ENCODE measurements around the gene IGF2. TPM values are rescaled to one million over a fixed set of nuclear protein-coding genes. Genes with fewer than 3 reads are reported as not detected.

Gene IGF2
- total and polyA plus RNA-seq, 2 donors (not counting 3 experiments of a cell fraction or from before 2014, with no cell fraction given) = 5.7 to 21.0 TPM

DNA sequence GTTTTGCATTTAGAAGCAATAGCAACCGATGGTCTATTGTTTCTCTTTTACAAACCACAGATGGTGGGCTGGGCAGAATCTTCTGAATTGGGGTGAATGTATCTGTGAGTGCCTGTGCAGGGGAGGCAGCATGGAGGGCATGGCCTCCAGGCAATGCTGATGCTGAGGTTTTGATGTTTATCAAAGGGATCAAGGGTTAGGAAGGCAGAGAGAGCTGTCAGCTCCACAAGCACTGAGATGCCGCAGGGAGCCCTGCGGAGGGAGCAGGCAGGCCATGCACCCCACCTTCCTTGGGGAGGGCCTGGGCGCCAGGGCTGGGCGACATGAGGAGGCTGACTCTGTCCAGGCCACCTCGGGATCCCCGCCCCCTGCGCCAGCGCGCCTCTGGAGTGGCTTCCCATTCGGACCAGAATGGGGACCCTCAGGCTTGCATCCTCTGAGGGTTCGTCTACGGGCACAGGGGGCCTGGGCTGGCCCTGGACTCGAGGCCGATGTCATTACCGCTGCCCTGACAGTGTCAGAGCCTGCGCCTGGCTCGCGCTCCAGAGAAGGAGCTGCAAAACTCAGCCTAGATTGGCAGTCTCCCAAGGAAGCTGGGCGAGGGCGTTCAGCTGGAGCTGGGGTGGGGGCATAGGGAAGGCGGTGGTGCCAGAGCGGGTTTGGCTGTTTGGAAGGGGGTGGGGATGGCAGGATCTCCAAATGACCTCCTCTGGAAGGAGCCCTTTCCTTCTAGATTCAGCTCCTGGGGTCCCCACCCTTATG, 46.3 kb upstream of the IGF2 start:
- no peaks in the 10 kb centered on the region for H3K36me3 ChIP-seq (ENCODE audit: control insufficient read depth in 2 of 2, extremely low read depth in 1 of 2, insufficient read depth in 2 of 2, low read length in 2 of 2)
- intact Hi-C loops (cut with micrococcal nuclease) = no loop called here
- H3K9me3 ChIP-seq (replicated peaks; ENCODE audit: control insufficient read depth, insufficient read depth, low read length) = no peaks in the 10 kb centered on the region
- TF ChIP-seq GATA2 (IDR thresholded peaks at IDR 0.05; ENCODE audit: insufficient read depth, insufficient read length, low read depth, low read length) = no peak
- TF ChIP-seq, protein P1, sequence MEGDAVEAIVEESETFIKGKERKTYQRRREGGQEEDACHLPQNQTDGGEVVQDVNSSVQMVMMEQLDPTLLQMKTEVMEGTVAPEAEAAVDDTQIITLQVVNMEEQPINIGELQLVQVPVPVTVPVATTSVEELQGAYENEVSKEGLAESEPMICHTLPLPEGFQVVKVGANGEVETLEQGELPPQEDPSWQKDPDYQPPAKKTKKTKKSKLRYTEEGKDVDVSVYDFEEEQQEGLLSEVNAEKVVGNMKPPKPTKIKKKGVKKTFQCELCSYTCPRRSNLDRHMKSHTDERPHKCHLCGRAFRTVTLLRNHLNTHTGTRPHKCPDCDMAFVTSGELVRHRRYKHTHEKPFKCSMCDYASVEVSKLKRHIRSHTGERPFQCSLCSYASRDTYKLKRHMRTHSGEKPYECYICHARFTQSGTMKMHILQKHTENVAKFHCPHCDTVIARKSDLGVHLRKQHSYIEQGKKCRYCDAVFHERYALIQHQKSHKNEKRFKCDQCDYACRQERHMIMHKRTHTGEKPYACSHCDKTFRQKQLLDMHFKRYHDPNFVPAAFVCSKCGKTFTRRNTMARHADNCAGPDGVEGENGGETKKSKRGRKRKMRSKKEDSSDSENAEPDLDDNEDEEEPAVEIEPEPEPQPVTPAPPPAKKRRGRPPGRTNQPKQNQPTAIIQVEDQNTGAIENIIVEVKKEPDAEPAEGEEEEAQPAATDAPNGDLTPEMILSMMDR (IDR thresholded peaks at IDR 0.05; ENCODE audit: extremely low read depth in 1 of 2, insufficient read depth in 1 of 2, low read depth in 1 of 2, low read length in 2 of 2) = no peak
- no peak for TF ChIP-seq POLR2A (IDR thresholded peaks at IDR 0.05; ENCODE audit: low read depth, low read length)
- no peak for TF ChIP-seq MYC (IDR thresholded peaks at IDR 0.05; ENCODE audit: low read depth, low read length)
- no peak for TF ChIP-seq EZH2 (IDR thresholded peaks at IDR 0.05; ENCODE audit: borderline replicate concordance, low read depth, low read length, severe bottlenecking)
- TF ChIP-seq POLR2AphosphoS5 (IDR thresholded peaks at IDR 0.05; ENCODE audit: insufficient read depth, low read depth, low read length) = no peak
- no peak for TF ChIP-seq FOS (IDR thresholded peaks at IDR 0.05; ENCODE audit: borderline replicate concordance, insufficient read depth, low read length)
- TF ChIP-seq, protein P2, sequence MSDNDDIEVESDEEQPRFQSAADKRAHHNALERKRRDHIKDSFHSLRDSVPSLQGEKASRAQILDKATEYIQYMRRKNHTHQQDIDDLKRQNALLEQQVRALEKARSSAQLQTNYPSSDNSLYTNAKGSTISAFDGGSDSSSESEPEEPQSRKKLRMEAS (IDR thresholded peaks at IDR 0.05; ENCODE audit: insufficient read depth, insufficient read length) = no peak
- TF ChIP-seq JUN (IDR thresholded peaks at IDR 0.05; ENCODE audit: borderline replicate concordance, insufficient read depth, insufficient read length, low read depth) = no peak
- no peaks in the 10 kb centered on the region for H4K20me1 ChIP-seq (replicated peaks; ENCODE audit: control insufficient read depth, extremely low read depth, insufficient read depth, low read length)
- no peaks in the 10 kb centered on the region for H3K9me1 ChIP-seq (replicated peaks; ENCODE audit: control insufficient read depth, extremely low read depth, insufficient read depth, low read length)
- no peaks in the 10 kb centered on the region for H3K79me2 ChIP-seq (ENCODE audit: control insufficient read depth, insufficient read depth, low read length)
- no peak overlapping the region for H3K9ac ChIP-seq (replicated peaks; ENCODE audit: extremely low read depth, insufficient read depth, low read length)
- POLR2A ChIA-PET = interaction anchor here (0.5 kb wide), 1 partner anchor 716 kb away, joined by 3 read pairs; no protein-coding TSS in a partner anchor
- no peak overlapping the region for H3K4me3 ChIP-seq (replicated peaks in 1 of 3; ENCODE audit: insufficient read depth in 1 of 3, low read depth in 1 of 3, low read length in 3 of 3)
- H3K4me2 ChIP-seq (ENCODE audit: insufficient read depth, low read length) = no peak overlapping the region
- no peak for DNase-seq (ENCODE audit: low read depth, low spot score)
- no TSS peak for BruUV-seq (replicated peaks)
- peaks cover 0 to 3% of the 10 kb centered on the region in 2 experiments for H3K27me3 ChIP-seq (ENCODE audit: control insufficient read depth in 2 of 2, insufficient read depth in 2 of 2, low read length in 2 of 2)
- FAIRE-seq = no peak
- CTCF ChIA-PET = interaction anchor here (0.7 to 2.6 kb wide), 4 partner anchors 12 to 533 kb away, joined by 3 to 43 read pairs (median 6); no protein-coding TSS in a partner anchor
- H3K27ac ChIP-seq (ENCODE audit: insufficient read depth, low read depth, low read length) = no peak overlapping the region
- H2AFZ ChIP-seq (ENCODE audit: low read depth, low read length) = no peak overlapping the region
- dilution Hi-C loops (cut with MboI; ENCODE audit: extremely low pct_ligation_motif_present, low sequenced_read_pairs) = no loop called here
- H3K4me1 ChIP-seq (ENCODE audit: control insufficient read depth, extremely low read depth, insufficient read depth, low read length) = no peaks in the 10 kb centered on the region
